ENCODE data around the gene SORCS2.

The SORCS2 gene

DNA sequence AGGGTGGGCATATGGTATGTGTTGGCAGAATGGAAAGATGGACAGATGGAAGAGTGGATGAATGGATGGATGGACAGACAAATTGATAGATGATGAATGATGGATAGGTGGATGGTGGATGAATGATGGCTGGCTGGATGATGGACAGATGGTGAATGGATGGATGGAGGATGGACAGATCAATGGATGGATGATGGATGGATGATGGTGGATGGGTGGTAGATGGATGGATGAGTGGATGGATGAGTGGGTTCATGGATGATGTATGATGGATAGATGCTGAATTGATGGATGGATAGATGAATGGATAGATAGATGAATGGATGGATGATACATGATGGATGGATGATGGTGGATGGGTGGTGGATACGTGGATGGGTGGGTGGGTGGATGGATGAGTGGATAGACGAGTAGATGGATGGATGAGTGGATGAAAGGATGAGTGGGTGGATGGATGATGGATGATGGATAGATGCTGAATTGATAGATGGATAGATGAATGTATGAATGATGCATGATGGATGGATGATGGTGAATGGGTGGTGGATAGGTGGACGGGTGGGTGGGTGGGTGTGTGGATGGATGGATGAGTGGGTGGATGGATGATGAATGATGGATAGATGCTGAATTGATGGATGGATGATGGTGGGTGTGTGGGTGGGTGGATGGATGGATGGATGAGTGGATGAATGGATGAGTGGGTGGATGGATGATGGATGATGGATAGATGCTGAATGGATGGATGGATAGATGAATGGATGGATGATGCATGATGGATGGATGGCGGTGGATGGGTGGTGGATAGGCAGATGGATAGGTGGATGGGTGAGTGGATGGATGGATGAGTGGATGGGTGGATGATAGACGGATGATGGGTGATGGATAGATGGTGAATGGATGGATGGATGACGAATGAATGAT is 497.7 kb downstream of the SORCS2 start:
- DNase-seq (ENCODE audit: low read depth in 2 of 2) = no peak

DNA sequence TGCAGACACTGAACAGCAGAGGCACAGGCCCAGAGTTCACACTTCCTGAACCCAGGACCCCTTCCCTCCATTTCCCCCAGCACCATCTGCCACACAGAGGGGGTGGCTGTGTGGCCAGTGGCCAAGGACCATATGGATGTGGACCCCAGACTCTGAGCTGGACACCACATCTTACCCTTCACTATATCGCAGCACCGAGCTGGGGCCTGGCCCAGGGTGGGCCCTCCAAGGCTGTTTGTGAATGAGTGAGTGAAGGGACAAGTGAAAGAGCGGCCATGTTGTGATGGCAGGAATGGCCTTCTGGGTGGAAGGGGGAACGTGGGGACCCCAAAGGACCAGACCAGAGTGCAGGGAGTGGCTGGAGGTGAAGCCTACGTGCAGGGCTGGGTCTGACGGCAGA is 498.7 kb downstream of the SORCS2 start:
- DNase-seq (ENCODE audit: low read depth in 2 of 2) = no peak

DNA sequence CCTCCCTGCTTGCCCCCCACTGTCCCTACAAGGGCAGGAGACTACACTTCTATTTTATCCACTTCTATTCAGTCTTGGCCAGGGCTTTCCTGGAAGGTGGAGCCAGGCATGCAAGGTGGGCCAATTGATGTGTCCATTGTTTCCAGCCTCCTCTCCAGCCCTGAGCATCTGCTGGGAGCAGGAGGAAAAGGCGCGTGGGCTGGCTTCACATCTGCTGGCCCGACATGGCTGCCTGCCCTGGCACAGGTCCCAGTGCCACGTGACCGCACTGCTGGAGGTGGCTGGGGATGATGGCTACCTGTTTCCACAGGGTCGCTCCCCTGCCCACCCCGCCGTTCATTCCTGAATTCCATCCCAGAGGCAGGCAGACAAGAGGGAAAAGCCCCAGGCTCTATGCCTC is 499.6 kb downstream of the SORCS2 start:
- DNase-seq (ENCODE audit: low read depth in 2 of 2) = no peak

DNA sequence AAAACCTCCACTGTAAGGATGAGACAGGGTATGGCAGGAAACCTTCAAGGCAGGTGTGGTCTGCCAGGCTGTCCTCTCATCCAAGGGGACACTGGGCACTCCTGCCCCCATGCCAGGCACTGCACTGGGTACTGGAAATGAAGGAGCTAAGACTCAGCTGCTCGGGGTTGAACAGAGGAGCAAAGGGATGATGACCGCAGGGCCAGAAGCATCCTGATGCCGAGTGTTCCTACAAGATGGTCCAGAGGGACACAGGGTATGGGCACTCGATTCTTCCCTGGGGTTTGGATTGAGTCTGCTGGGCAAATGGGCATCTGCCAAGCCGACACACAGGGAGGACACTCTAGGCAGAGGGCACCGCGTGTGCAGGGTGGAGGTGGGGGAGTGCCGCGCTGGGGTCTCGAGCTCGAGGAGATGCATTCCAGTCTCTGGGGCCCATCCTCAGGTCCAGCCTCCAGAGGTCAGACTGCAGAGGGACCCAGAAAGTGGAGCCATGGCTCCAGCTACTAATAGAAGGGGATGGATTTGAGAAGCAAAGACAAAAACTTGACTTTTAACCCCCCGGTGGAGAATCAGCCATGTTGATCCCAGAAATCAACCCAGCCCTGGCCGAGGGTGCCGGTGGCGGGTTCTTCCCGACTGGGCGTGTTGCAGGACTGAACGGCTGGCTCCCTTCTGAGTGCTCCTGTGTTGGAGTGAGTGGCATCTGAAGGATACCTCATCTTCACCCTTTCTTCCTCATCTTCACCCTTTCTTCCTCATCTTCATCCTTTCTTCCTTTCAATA is 500.3 kb downstream of the SORCS2 start:
- no peak for DNase-seq (ENCODE audit: low read depth in 2 of 2)

DNA sequence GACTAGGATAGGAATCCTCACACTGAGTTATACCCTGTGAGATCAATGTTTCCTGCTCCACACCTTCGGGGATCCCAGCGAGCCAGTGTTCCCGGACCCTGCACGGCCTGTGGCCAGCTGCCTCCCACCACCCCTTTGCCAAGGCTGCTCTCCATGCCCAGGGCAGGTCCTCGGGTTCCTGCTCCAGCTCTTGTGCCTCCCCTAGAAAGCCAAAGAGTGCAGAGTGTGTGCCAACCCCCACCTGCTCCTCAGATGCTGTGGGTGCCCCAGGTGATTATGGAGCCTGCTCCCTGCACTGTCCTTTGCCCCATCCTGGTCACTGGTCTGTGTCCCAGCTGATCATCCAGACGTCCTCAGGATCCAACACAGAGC is 500.9 kb downstream of the SORCS2 start:
- no peak for DNase-seq (ENCODE audit: low read depth in 2 of 2)

DNA sequence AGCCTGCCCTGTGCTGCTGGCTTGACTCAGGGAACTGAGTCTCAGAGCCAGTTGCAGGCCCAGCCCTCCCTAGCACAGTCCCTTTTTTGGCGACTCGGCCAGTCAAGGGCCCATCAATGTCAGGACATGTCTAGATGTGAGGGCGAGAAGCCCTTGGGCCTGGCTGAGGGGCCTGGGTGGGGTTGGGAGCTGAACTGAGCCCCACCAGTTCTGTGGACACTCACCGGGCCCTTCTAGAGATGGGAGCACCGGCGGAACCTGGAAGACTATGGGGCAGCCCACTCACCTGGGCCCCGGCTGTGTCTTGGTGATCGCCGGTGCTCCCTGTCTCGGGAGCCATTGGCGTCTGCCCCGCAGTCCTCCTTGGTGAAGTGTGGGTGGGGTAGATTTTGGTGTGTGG is 501.4 kb downstream of the SORCS2 start:
- no peak for DNase-seq (ENCODE audit: low read depth in 2 of 2)

DNA sequence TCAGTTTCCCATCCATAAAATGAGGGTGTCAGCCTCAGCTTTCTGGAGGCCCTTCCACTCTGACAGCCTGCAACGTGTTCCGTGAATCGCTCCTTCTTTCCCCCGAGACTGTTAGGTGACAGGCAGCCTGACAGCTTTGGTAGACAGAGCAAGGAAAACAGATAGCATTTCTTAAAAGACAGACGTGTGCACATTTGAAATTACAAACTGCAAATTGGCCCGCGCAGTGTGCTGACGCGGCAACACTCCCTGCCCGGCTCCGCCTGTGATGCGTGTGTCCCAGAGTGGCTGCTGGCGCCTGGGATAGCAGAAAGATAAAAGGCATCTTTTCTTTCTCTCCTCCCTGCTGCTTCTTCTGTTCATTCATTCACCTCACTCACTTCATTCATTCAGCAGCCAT is 502.0 kb downstream of the SORCS2 start:
- no peak for DNase-seq (ENCODE audit: low read depth in 2 of 2)

DNA sequence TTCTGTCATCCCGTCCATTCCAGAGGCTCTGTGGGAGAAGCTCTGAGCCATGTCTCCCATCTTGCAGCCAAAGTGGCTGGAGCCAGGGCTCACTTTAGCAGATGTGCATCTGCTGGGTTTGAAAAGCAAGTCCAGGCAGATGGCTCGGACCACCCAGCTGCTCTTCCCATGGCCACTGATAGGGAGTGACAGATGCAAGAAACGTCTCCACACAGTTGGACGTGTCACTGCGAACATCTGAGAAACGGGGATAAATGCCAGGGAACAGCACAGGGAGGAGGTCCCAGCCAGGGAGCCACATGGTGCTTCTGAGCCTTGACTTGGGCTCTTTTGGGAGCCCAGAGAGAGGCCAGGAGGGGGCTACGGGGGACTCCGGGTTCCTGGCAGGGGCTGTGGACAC is 505.0 kb downstream of the SORCS2 start:
- no peak for DNase-seq (ENCODE audit: low read depth in 2 of 2)

DNA sequence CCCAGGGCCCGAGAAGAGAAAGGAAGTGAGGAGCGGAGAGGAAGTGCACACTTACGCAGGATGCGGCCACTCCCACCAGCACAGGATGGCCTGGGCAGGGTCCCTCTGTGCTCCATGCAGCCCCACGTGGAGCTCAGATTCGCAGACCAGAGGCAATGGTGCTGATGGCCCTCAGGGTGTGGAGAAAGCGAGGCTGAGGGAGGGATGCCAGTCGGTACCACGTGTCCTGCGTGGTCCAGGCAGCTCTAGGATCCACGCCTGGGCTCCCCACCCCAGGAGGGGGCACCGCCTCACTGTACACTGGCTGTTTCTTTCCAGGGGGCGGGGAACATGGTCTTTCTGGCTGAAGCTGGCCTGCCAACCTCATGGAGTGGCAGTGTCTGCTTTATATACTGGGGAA is 505.5 kb downstream of the SORCS2 start:
- DNase-seq (ENCODE audit: low read depth in 2 of 2) = no peak

DNA sequence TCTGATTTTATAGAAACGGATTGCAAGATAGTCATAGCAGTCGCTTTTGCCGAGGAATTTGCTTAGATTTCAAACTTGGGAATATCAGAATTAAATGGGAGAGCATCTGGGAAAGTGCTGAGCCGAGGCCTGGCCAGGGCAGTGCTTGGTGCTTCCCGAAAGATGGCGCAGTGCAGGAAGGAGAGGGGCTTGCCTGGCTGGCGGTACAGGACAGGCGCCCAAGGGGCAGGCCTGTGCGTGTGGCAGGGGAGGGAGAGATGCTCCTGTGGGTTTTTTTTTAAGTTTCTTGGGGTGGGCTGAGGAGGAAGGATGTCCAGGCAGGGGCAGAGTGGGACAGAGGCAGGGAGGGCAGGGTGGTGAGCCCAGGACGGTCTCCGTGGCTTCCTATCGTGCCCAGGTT is 506.2 kb downstream of the SORCS2 start:
- no peak for DNase-seq (ENCODE audit: low read depth in 2 of 2)

DNA sequence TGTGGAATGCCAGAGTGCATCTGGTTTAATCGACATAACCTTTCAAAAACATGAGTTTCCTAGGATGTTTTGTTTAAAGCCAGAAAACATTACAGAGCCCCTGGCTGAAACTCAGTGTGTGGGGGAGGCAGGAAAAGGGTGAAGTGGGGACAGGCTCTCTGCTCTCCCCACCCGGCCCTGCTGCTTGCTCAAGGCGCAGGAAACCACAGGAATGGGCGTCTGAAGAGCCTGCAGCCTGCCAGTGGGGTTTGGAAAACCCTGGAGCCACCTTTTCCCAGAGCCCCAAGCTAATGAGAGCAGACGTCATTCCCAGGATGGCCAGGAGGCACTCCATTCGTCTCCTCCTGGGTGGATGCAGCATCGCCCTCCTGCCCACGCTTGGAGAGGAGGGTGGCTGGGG is 506.7 kb downstream of the SORCS2 start:
- DNase-seq (ENCODE audit: low read depth in 2 of 2) = no peak

DNA sequence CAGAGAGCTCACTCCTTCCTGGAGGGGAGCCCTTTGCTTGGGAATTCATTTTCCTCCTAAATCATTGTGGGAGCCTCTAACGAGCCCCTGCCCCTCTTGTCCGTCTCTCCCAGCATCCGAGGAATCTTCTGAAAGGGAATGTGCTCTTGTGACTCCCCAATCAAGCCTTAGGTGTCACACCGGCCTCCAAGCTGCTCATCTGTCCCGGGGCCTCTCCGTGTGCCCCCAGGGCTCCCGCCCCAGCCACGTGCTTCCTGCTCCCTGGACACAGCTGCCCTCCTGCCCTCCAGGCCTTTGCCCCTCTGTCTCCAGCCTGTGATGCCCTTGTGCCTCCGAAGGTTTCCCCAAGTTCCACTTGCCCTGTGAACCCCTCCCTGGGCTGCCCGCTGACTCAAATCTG is 507.5 kb downstream of the SORCS2 start:
- no peak for DNase-seq (ENCODE audit: low read depth in 2 of 2)

DNA sequence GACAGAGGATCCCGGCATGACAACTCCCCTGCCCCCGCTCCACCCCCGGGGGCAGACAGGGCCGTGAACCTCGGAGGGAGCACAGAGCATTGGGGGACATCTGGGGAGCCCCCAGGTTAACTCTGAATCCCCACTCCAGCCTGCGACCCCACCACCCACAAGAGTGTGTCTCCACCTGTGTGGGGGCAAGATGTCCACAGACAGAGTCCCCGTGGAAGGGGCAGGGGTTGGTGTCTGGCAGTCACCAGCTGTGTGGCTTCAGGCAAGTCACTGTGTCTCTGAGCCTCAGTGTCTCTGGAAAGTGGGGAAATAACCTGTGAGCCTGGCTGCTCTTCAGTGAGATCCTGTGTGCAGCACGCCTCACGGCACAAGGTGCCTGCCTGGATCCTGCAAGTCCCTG is 508.3 kb downstream of the SORCS2 start:
- no peak for DNase-seq (ENCODE audit: low read depth in 2 of 2)

DNA sequence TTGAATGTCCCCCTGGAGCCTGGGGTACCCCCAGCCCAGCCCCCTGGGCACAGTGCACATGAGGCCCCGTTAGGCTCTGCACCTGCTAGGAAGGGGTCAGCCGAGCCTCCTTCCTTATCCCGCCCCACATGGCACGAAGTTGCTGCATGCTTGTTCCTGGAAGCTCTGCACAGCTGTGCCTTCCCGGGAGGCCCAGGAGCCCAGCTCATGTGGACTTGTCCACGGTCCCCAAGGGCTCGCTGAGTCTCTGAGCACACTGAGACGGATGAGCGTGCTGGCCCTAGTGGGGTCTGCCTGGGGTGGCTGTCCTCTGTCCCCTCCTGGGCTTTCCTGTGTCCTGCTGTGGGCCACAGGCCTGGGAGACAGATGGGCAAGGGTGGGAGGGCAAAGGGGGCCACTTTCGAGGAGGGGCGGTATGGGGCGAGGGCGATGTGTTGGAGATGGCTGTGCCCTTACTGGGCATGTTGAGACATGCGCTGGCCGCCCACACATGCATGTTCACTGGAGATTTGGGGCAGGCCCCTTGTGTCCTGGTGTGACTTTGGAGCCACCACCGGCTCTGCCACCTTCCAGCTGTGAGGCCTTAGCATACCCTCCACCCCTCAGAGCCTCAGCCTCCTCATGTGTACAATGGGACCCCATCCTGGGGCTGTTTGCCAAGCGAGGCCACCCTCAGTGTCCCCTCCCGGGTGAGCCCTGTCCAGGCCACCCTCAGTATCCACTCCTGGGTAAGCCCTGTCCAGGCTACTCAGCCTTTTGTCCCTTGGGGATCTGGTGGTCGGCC is 509.7 kb downstream of the SORCS2 start:
- DNase-seq (ENCODE audit: low read depth in 2 of 2) = no peak

DNA sequence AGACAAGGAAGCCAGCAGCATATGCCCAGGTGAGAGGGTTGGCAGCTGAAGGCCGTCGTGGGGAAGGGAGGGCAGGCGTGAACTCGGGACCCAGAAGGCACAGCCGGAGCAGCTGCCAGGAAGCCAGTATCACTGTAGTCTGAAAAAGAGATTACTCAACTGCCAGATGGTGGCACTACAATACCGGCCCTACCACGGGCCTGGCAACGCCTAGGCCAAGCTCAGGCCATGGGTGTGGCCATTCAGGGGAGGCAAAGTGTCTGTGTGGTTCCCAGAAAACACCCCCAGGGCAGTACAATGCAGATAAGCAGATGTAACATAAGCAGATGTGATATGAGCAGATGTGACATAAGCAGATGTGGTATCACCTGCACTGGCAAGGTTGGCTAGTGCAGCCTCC is 511.4 kb downstream of the SORCS2 start:
- no peak for DNase-seq (ENCODE audit: low read depth in 2 of 2)

DNA sequence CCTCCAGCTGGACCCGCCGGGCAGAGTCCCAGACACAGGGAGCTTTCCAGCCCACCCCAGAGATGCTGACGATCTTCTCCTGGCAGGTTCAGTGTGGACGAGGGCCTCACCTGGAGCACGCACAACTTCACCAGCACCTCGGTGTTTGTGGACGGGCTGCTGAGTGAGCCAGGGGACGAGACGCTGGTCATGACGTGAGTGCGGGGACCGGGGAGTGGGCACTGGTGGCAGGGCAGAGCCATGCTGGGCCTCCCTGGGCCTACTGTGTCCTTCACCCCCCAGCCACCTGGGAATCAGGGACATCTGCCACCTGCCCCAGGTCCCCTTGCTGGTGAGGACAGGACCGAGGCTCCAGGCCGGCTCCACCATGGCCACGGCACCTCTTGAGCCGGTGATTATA is 511.8 kb downstream of the SORCS2 start:
- DNase-seq (ENCODE audit: low read depth in 2 of 2) = no peak

DNA sequence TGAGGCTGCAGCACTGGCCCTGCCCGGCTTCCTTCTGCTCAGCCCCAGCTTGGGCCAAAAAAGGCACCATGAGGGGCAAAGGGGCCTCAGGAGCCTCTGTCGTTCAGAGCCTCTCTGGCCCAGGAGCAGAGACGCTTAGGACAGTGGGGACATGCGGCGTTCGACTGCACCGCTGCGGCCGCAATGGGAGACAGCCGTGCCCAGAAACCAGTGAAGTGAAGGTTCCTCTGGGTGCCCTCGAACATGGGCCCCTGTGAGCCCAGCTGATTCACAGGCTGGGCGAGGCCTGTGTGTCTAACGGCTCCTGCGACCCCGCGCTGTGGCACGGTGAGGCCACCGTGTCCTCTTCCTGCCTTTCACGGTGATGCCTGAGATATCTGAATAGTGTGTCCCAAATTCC is 512.3 kb downstream of the SORCS2 start:
- DNase-seq (ENCODE audit: low read depth in 2 of 2) = no peak

DNA sequence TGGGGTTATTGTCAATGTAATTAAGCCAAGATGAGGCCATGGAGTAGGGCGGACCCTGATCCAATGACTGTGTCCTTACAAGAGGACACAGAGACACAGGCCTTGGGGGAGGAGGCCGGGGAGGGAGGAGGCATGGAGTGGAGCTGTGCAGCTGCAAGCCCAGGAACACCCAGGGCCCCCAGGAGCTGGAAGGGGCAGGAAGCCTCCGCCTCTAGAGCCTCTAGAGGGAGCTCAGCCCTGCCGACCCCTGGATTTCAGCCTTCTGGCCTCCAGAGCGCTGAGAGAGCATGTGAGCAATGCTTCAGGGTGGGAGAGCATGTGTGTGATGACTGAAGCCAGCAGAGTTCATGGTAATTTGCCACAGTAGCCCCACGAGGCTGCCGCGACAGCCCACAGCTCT is 512.7 kb downstream of the SORCS2 start:
- no peak for DNase-seq (ENCODE audit: low read depth in 2 of 2)

DNA sequence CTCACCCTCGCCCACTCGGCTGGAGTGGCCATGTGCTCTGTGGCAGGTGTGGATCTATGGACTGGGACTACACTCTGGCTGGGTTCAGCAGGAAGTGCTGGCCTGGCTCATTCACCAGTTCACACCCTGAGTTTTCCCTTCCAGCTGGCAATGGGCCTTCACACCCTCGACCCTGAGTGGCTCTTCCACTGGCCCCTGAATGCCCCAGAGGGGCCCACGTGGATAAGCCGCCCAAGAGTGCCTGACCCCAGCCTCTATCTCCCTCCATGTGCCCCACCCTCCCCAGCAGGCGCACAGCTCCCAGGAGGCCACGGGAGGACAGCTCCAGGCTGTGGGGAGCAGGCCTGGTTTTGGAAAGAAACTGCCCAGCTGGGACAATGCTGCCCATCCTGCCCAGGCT is 513.3 kb downstream of the SORCS2 start:
- DNase-seq (ENCODE audit: low read depth in 2 of 2) = no peak

DNA sequence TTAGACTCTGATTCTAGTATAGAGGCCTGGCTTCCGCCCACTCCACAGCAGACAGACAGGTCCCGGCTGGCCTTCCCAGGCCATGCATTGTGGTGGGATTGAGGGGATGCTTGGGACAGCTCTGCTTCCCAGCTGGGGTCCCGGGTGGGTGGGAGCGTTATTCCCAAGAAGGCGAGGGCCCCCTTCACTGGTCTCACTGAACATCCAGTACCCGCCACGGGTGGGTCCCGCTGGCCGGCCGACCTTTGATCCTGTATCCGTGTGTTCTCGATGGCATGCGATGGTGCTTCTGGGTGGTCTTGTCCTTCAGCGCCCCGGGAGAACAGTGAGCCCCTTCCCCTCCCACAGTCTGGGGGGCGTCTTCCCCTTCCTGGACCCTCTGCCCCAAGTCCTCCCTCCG is 515.9 kb downstream of the SORCS2 start:
- no peak for DNase-seq (ENCODE audit: low read depth in 2 of 2)

DNA sequence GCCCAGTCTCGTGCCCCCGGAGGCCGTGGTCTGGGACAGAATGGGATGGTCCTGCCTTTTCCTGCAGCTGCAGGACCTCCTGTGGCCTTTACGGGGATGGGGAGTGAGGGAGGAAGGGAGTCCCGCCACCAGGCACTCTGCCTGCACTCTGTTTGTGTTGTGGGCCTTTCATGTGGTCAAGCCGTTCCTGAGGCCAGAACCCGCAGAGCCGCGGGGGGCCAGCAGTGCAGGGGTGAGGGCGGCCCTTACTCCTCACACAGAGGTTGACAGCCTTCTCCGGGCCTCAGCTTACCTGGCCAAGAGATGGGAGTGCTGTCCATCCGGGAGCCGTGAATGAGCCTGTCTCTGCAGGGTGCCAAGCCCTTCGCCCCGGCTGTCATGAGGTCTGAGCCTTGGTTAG is 516.6 kb downstream of the SORCS2 start:
- DNase-seq (ENCODE audit: low read depth in 2 of 2) = no peak

DNA sequence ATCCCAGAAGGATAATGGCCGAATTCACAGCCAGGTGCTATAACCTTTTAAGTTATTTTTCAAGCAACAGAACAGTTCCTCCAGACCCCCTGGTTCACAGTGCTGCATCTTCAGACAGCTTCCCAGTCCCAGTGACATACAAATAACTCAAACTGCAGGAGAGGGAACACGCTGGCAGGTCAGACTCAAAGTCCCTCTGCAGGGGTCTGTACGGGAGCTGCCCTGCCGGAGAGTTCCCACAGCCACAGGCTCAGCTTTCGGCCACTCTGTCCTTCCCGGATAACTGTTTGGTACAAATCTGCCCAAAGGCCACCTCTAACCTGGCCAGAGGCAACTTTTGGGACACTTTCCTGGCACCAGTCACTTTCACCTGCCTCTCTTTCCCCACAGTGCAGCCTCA is 517.1 kb downstream of the SORCS2 start:
- no peak for DNase-seq (ENCODE audit: low read depth in 2 of 2)

DNA sequence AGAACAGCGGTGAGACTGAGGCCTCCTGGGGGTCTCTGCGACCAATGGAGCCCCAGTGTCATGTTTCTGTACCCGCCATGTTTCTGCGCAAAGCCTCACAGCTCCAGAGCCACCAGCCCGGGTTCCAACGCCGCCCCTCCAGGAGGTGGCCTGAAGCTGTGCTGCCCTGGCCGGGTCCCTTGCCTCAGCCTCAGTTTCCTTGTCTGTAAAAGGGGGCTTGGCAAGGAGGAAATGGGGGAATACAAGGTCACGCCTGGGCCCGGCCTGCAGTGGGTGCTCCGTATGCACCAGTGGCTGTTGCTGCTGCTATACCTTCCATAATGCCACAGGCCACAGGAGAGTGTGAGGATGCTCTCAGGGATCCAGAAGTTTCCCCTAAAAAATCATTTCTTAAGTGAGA is 517.8 kb downstream of the SORCS2 start:
- no peak for DNase-seq (ENCODE audit: low read depth in 2 of 2)
